ENCODE data around the gene CLMN. TPM values are rescaled to one million over a fixed set of nuclear protein-coding genes. Genes with fewer than 3 reads are reported as not detected.

Gene CLMN
- polyA plus RNA-seq, 3 donors: 22.0 to 33.7 (median 23.2) TPM

- no peak overlapping the region for H3K4me2 ChIP-seq (replicated peaks; ENCODE audit: extremely low read depth, low read length, poor library complexity, severe bottlenecking)
- Mint-ChIP-seq H3K27me3 (ENCODE audit: low read depth in 3 of 3) (peaks cover 22 to 40% (median 25%) of the 10 kb centered on the region in 3 donors), H3K4me3 (no peak overlapping the region), H3K9me3 (peaks cover 0 to 5% (median 0%) of the 10 kb centered on the region in 7 donors), H3K36me3 (no peaks in the 10 kb centered on the region), H3K4me1 (peaks cover 7% of the 10 kb centered on the region), H3K27ac (no peak overlapping the region)
- intact Hi-C loops (cut with micrococcal nuclease): no loop called here
- no peak overlapping the region for H2AFZ ChIP-seq (ENCODE audit: insufficient read depth, low read depth, low read length, poor library complexity, severe bottlenecking)
- no peak overlapping the region for H3K9ac ChIP-seq (ENCODE audit: insufficient read depth, low read length, poor library complexity, severe bottlenecking)
- H4K20me1 ChIP-seq (ENCODE audit: insufficient read depth, low read length): no peaks in the 10 kb centered on the region
- no peaks in the 10 kb centered on the region for H3K36me3 ChIP-seq (replicated peaks in 1 of 2; ENCODE audit: control insufficient read depth in 1 of 2, insufficient read depth in 2 of 2, low read length in 2 of 2)
- H3K27ac ChIP-seq (ENCODE audit: low read depth in 1 of 2, low read length in 2 of 2): no peak overlapping the region
- H3K79me2 ChIP-seq (ENCODE audit: insufficient read depth, low read length): no peaks in the 10 kb centered on the region
- H3K4me3 ChIP-seq (replicated peaks in 1 of 3; ENCODE audit: low read depth in 2 of 3, low read length in 3 of 3): no peak overlapping the region
- H3K9me3 ChIP-seq (replicated peaks in 1 of 2; ENCODE audit: control insufficient read depth in 1 of 2, insufficient read depth in 1 of 2, low read length in 2 of 2): no peaks in the 10 kb centered on the region
- TF ChIP-seq CTCF (IDR thresholded peaks at IDR 0.05): no peak
- no CpG with 5 or more reads among the region's 2 CpGs for WGBS (ENCODE audit: insufficient coverage)
- H3K27me3 ChIP-seq (ENCODE audit: control insufficient read depth in 2 of 2, insufficient read depth in 2 of 2, low read length in 2 of 2): peaks cover 21 to 23% of the 10 kb centered on the region in 2 donors
- no peak for DNase-seq
- H3K4me1 ChIP-seq (ENCODE audit: control insufficient read depth in 1 of 2, insufficient read depth in 2 of 2, low read length in 2 of 2): no peaks in the 10 kb centered on the region
These were observed 45.7 kb upstream of the CLMN start for GRCh38 chr14:95365401-95365800.

GRCh38 chr14:95364481-95365209, 44.9 kb upstream of the CLMN start:
- DNase-seq: no peak
- Histone ChIP-seq H3K27ac (ENCODE audit: low read depth in 1 of 2, low read length in 2 of 2) (no peak overlapping the region), H2AFZ (ENCODE audit: insufficient read depth, low read depth, low read length, poor library complexity, severe bottlenecking) (no peak overlapping the region), H3K79me2 (ENCODE audit: insufficient read depth, low read length) (no peaks in the 10 kb centered on the region), H3K4me1 (ENCODE audit: control insufficient read depth in 1 of 2, insufficient read depth in 2 of 2, low read length in 2 of 2) (no peaks in the 10 kb centered on the region), H4K20me1 (ENCODE audit: insufficient read depth, low read length) (no peaks in the 10 kb centered on the region), H3K9me3 (replicated peaks in 1 of 2; ENCODE audit: control insufficient read depth in 1 of 2, insufficient read depth in 1 of 2, low read length in 2 of 2) (no peaks in the 10 kb centered on the region), H3K36me3 (replicated peaks in 1 of 2; ENCODE audit: control insufficient read depth in 1 of 2, insufficient read depth in 2 of 2, low read length in 2 of 2) (no peaks in the 10 kb centered on the region), H3K4me2 (replicated peaks; ENCODE audit: extremely low read depth, low read length, poor library complexity, severe bottlenecking) (no peak overlapping the region), H3K27me3 (ENCODE audit: control insufficient read depth in 2 of 2, insufficient read depth in 2 of 2, low read length in 2 of 2) (peaks cover 23 to 31% of the 10 kb centered on the region in 2 donors), H3K9ac (ENCODE audit: insufficient read depth, low read length, poor library complexity, severe bottlenecking) (no peak overlapping the region), H3K4me3 (replicated peaks in 1 of 3; ENCODE audit: low read depth in 2 of 3, low read length in 3 of 3) (no peak overlapping the region)
- intact Hi-C loops (cut with micrococcal nuclease): no loop called here
- 94% methylated on average over 6 of the region's 7 CpGs for WGBS (ENCODE audit: insufficient coverage)
- H3K36me3 Mint-ChIP-seq: no peaks in the 10 kb centered on the region
- peaks cover 30 to 47% (median 30%) of the 10 kb centered on the region in 3 donors for H3K27me3 Mint-ChIP-seq (ENCODE audit: low read depth in 3 of 3)
- peaks cover 5% of the 10 kb centered on the region for H3K4me1 Mint-ChIP-seq
- H3K27ac Mint-ChIP-seq: no peak overlapping the region
- no peak overlapping the region for H3K4me3 Mint-ChIP-seq
- no peak for TF ChIP-seq CTCF (IDR thresholded peaks at IDR 0.05)
- H3K9me3 Mint-ChIP-seq: peaks cover 0 to 5% (median 0%) of the 10 kb centered on the region in 7 donors
